H9 (cell line): Measurements from ENCODE around the gene OGFOD1. TPM values are rescaled to one million over a fixed set of nuclear protein-coding genes. Genes with fewer than 3 reads are reported as not detected.

ENCODE experiments used
- DNase-seq: peaks from one replicate; pipeline ENCODE4 v3.0.0-alpha.2; 2017
- H2AFZ ChIP-seq: one replicate; pipeline ENCODE4 v1.6.1; 2013; ENCODE audit warnings: mild to moderate bottlenecking, low read length, control low read depth, moderate library complexity
- H2AK5ac ChIP-seq: 2 replicates; pipeline ENCODE4 v1.6.1; 2013; ENCODE audit warnings: low read length, control low read depth, mixed read lengths; ENCODE audit not compliant: insufficient read length
- H2BK120ac ChIP-seq: one replicate; pipeline ENCODE4 v1.6.1; 2013; ENCODE audit warnings: low read depth, mild to moderate bottlenecking, low read length, control low read depth, inconsistent platforms; ENCODE audit not compliant: poor library complexity, severe bottlenecking
- H2BK12ac ChIP-seq: 2 replicates; pipeline ENCODE4 v1.6.1; 2013; ENCODE audit warnings: low read length, control low read depth, mixed read lengths, low read depth; ENCODE audit not compliant: insufficient read length
- H2BK15ac ChIP-seq: 2 replicates; pipeline ENCODE4 v1.6.1; 2013; ENCODE audit warnings: low read depth, low read length, control low read depth
- H2BK20ac ChIP-seq: one replicate; pipeline ENCODE4 v1.6.1; 2013; ENCODE audit warnings: low read depth, mild to moderate bottlenecking, low read length, control low read depth, inconsistent platforms; ENCODE audit not compliant: poor library complexity, severe bottlenecking
- H2BK5ac ChIP-seq: 2 replicates; pipeline ENCODE4 v1.6.1; 2013; ENCODE audit warnings: low read length, control low read depth, mixed read lengths; ENCODE audit not compliant: insufficient read length
- H3K14ac ChIP-seq: 2 replicates; pipeline ENCODE4 v1.6.1; 2013; ENCODE audit warnings: low read length, control low read depth; ENCODE audit not compliant: insufficient read depth
- H3K18ac ChIP-seq: 2 replicates; pipeline ENCODE4 v1.6.1; 2013; ENCODE audit warnings: low read depth, mild to moderate bottlenecking, mixed read lengths, low read length, control low read depth; ENCODE audit not compliant: insufficient read length
- H3K23ac ChIP-seq: 2 replicates; pipeline ENCODE4 v1.6.1; 2013; ENCODE audit warnings: low read length, control low read depth, mixed read lengths, low read depth; ENCODE audit not compliant: insufficient read length
- H3K23me2 ChIP-seq: 2 replicates; pipeline ENCODE4 v1.6.1; 2013; ENCODE audit warnings: low read depth, mild to moderate bottlenecking, mixed read lengths, low read length, control low read depth; ENCODE audit not compliant: insufficient read length, poor library complexity, severe bottlenecking
- H3K27ac ChIP-seq: 2 replicates; pipeline ENCODE4 v1.5.1; 2013; ENCODE audit warnings: low read length, control low read depth, mixed read lengths, low read depth; ENCODE audit not compliant: insufficient read length
- H3K27me3 ChIP-seq: 2 replicates; pipeline ENCODE4 v1.6.1; 2013; ENCODE audit warnings: low read length, control low read depth, inconsistent platforms; ENCODE audit not compliant: insufficient read depth
- H3K4ac ChIP-seq: 2 replicates; pipeline ENCODE4 v1.6.1; 2013; ENCODE audit warnings: low read depth, mild to moderate bottlenecking, control low read depth, inconsistent platforms, low read length, moderate library complexity
- H3K4me1 ChIP-seq: 2 replicates; pipeline ENCODE4 v1.6.1; 2013; ENCODE audit warnings: low read length, control low read depth, inconsistent platforms; ENCODE audit not compliant: insufficient read depth
- H3K4me2 ChIP-seq: 2 replicates; pipeline ENCODE4 v1.6.1; 2013; ENCODE audit warnings: low read length, control low read depth, mixed read lengths; ENCODE audit not compliant: insufficient read length, insufficient read depth
- H3K56ac ChIP-seq: 2 replicates; pipeline ENCODE4 v1.6.1; 2013; ENCODE audit warnings: low read depth, mild to moderate bottlenecking, mixed read lengths, low read length, control low read depth; ENCODE audit not compliant: insufficient read length
- H3K79me1 ChIP-seq: 2 replicates; pipeline ENCODE4 v1.6.1; 2013; ENCODE audit warnings: low read depth, mild to moderate bottlenecking, moderate library complexity, low read length, control low read depth, inconsistent platforms; ENCODE audit not compliant: insufficient read depth, poor library complexity, severe bottlenecking
- H3K79me2 ChIP-seq: 2 replicates; pipeline ENCODE4 v1.6.1; 2013; ENCODE audit warnings: low read length, control low read depth, inconsistent platforms; ENCODE audit not compliant: insufficient read depth
- H3K9ac ChIP-seq: 2 replicates; pipeline ENCODE4 v1.6.1; 2013; ENCODE audit warnings: low read length, control low read depth, mixed read lengths; ENCODE audit not compliant: insufficient read length; ENCODE audit errors: extremely low read depth
- H3K9me3 ChIP-seq: one replicate; pipeline ENCODE4 v1.6.1; 2013; ENCODE audit warnings: low read depth, low read length, inconsistent platforms; ENCODE audit not compliant: control insufficient read depth
- H3T11ph ChIP-seq: one replicate; pipeline ENCODE4 v1.6.1; 2013; ENCODE audit warnings: mild to moderate bottlenecking, low read length, control low read depth, inconsistent platforms
- H4K20me1 ChIP-seq: one replicate; pipeline ENCODE4 v1.6.1; 2013; ENCODE audit not compliant: control insufficient read depth, insufficient read length, insufficient read depth
- H4K5ac ChIP-seq: 2 replicates; pipeline ENCODE4 v1.6.1; 2013; ENCODE audit warnings: low read depth, mild to moderate bottlenecking, mixed read lengths, low read length, control low read depth; ENCODE audit not compliant: insufficient read length
- H4K8ac ChIP-seq: replicated peaks from 2 replicates; pipeline ENCODE4 v1.6.1; 2013; ENCODE audit warnings: low read length, control low read depth, mixed read lengths, low read depth; ENCODE audit not compliant: insufficient read length
- H4K91ac ChIP-seq: 2 replicates; pipeline ENCODE4 v1.6.1; 2013; ENCODE audit warnings: low read depth, mild to moderate bottlenecking, moderate library complexity, mixed read lengths, low read length, control low read depth; ENCODE audit not compliant: insufficient read length
- H3K27ac Mint-ChIP-seq, 3 experiments: 2 replicates in 2 of 3; 3 replicates in 1 of 3; pipeline ENCODE4 v1.8.0; 2020 to 2021; ENCODE audit warnings: mixed read lengths in 3 of 3, mild to moderate bottlenecking in 1 of 3, moderate library complexity in 1 of 3
- H3K27me3 Mint-ChIP-seq: 2 replicates; pipeline ENCODE4 v1.8.0; 2021; ENCODE audit warnings: low read depth, mild to moderate bottlenecking, moderate library complexity, mixed read lengths
- H3K36me3 Mint-ChIP-seq, 3 experiments: 2 replicates in 2 of 3; 3 replicates in 1 of 3; pipeline ENCODE4 v1.8.0; 2020 to 2021; ENCODE audit warnings: low read depth in 3 of 3, mixed read lengths in 3 of 3; ENCODE audit not compliant: insufficient read depth in 1 of 3
- H3K4me1 Mint-ChIP-seq, 2 experiments: 2 replicates each; pipeline ENCODE4 v1.8.0; 2020; ENCODE audit warnings: mixed read lengths in 2 of 2
- H3K4me3 Mint-ChIP-seq, 2 experiments: 2 replicates in 1 of 2; 3 replicates in 1 of 2; pipeline ENCODE4 v1.8.0; 2020 to 2021; ENCODE audit warnings: mild to moderate bottlenecking in 2 of 2, mixed read lengths in 2 of 2, moderate library complexity in 1 of 2
- H3K9me3 Mint-ChIP-seq, 2 experiments: 2 replicates in 1 of 2; 3 replicates in 1 of 2; pipeline ENCODE4 v1.8.0; 2020; ENCODE audit warnings: mild to moderate bottlenecking in 2 of 2, mixed read lengths in 2 of 2, moderate library complexity in 1 of 2
- CTCF ChIP-seq: fragments of 200-600 bp; sonication (generic); conservative IDR thresholded peaks from 3 replicates; pipeline ENCODE4 v1.8.0; 2021; ENCODE audit warnings: antibody characterized with exemption, mild to moderate bottlenecking
- whole genome bisulfite sequencing: extraction: QIAGEN DNeasy Blood & Tissue Kit; methylation state at CpG from one replicate; pipeline ENCODE4 v1.1.7; 2013; ENCODE audit warnings: missing lambda C conversion rate, low lambda C conversion rate, mixed read lengths; ENCODE audit not compliant: insufficient read length; ENCODE audit errors: extremely low coverage; 5-methylcytosine and 5-hydroxymethylcytosine counted together
- total RNA-seq: library from RNA; stranded (reverse); gene quantifications from 2 replicates; pipeline ENCODE4 v1.2.1, GENCODE V29; 2021

OGFOD1 gene
- total RNA-seq, 1 experiment from 2014 or later: 66.5 TPM

GRCh38 chr16:56413381-56413780 lies 38.0 kb upstream of the OGFOD1 start:
- H3K14ac ChIP-seq: no peak overlapping the region
- WGBS: no CpG with 5 or more reads among the region's 5 CpGs
- H3K36me3 Mint-ChIP-seq: peaks cover 8 to 28% (median 27%) of the 10 kb centered on the region in 3 experiments

More at GRCh38 chr16:56413381-56413780, 38.0 kb upstream of the OGFOD1 start:
- Histone ChIP-seq H3T11ph (no peak overlapping the region), H3K4me1 (peaks cover 6% of the 10 kb centered on the region; the same call in 1 of the 2 replicates), H2BK15ac (no peak overlapping the region), H4K8ac (no peak overlapping the region), H2BK120ac (no peak overlapping the region), H3K27ac (no peak overlapping the region), H2BK12ac (no peak overlapping the region), H3K79me2 (no peaks in the 10 kb centered on the region; the same call in 1 of the 2 replicates), H3K4me2 (no peak overlapping the region), H3K9me3 (no peaks in the 10 kb centered on the region), H2BK20ac (no peak overlapping the region), H3K79me1 (no peaks in the 10 kb centered on the region), H2AK5ac (no peak overlapping the region), H3K4ac (no peak overlapping the region), H3K9ac (no peak overlapping the region), H3K23ac (no peak overlapping the region), H2AFZ (no peak overlapping the region), H3K27me3 (no peaks in the 10 kb centered on the region; the same call in 1 of the 2 replicates), H4K20me1 (no peaks in the 10 kb centered on the region), H3K18ac (no peak overlapping the region), H2BK5ac (no peak overlapping the region), H3K23me2 (no peaks in the 10 kb centered on the region), H4K91ac (no peak overlapping the region), H3K56ac (no peak overlapping the region), H4K5ac (no peak overlapping the region)
- peaks cover 11 to 19% of the 10 kb centered on the region in 2 experiments for H3K4me1 Mint-ChIP-seq
- no peaks in the 10 kb centered on the region for H3K9me3 Mint-ChIP-seq
- no peak for DNase-seq
- no peak overlapping the region for H3K4me3 Mint-ChIP-seq
- H3K27ac Mint-ChIP-seq: no peak overlapping the region; a peak in 1 of 7 replicates
- no peaks in the 10 kb centered on the region for H3K27me3 Mint-ChIP-seq
- no peak for TF ChIP-seq CTCF
